H1 (cell line): ENCODE results near the gene PRKACA. TPM values are rescaled to one million over a fixed set of nuclear protein-coding genes. Genes with fewer than 3 reads are reported as not detected.

Experiments
- CTCF ChIA-PET: fragments of 300-600 bp; sonication (Branson Sonifier 250); formaldehyde crosslinking; loops from one replicate; lab custom pipeline; 2021; ENCODE audit not compliant: partially characterized antibody; lab: Charles Lee
- POLR2A ChIA-PET: fragments of 300-600 bp; sonication (Branson Sonifier 250); formaldehyde crosslinking; loops from one replicate; lab custom pipeline; 2021; ENCODE audit warnings: inconsistent platforms; ENCODE audit not compliant: partially characterized antibody; lab: Charles Lee
- DNase-seq, 2 experiments: peaks; one replicate each; pipeline versions ENCODE4 v3.0.0 to v3.0.0-alpha.2; 2010 to 2022; ENCODE audit warnings: low spot score in 2 of 2, low read depth in 1 of 2, mixed read lengths in 1 of 2
- FAIRE-seq: peaks from 2 replicates; lab custom pipeline; 2011; peaks lifted over from hg19 to GRCh38; lab: Jason Lieb, UNC
- H2AFZ ChIP-seq: 2 replicates; pipeline ENCODE4 v1.8.1; 2012; ENCODE audit warnings: low read length, inconsistent platforms
- H2AK5ac ChIP-seq: 2 replicates; pipeline ENCODE4 v1.6.1; 2013; ENCODE audit warnings: low read depth, low read length
- H2BK120ac ChIP-seq: replicated peaks from 2 replicates; pipeline ENCODE3; 2013; ENCODE audit warnings: low read depth, low read length, inconsistent platforms
- H2BK12ac ChIP-seq: 2 replicates; pipeline ENCODE4 v1.6.1; 2013; ENCODE audit warnings: low read depth, low read length
- H2BK15ac ChIP-seq: 2 replicates; pipeline ENCODE4 v1.6.1; 2013; ENCODE audit warnings: low read length
- H2BK20ac ChIP-seq: 2 replicates; pipeline ENCODE4 v1.6.1; 2013; ENCODE audit warnings: low read length
- H2BK5ac ChIP-seq: 2 replicates; pipeline ENCODE4 v1.6.1; 2013; ENCODE audit warnings: low read depth, low read length
- H3K14ac ChIP-seq: 2 replicates; pipeline ENCODE4 v1.6.1; 2013; ENCODE audit warnings: inconsistent platforms; ENCODE audit not compliant: insufficient read length
- H3K18ac ChIP-seq: 2 replicates; pipeline ENCODE4 v1.6.1; 2013; ENCODE audit warnings: low read length; ENCODE audit errors: extremely low read depth
- H3K23ac ChIP-seq: 2 replicates; pipeline ENCODE4 v1.6.1; 2013; ENCODE audit warnings: inconsistent platforms; ENCODE audit not compliant: insufficient read length
- H3K23me2 ChIP-seq: 2 replicates; pipeline ENCODE4 v1.6.1; 2013; ENCODE audit warnings: low read depth, low read length
- H3K27ac ChIP-seq: 2 replicates; pipeline ENCODE4 v1.6.1; 2011; ENCODE audit warnings: low read depth, low read length, inconsistent platforms
- H3K27me3 ChIP-seq, 4 experiments: replicated peaks in 1 of 4; 1 replicate in 1 of 4; 2 replicates in 3 of 4; pipeline versions ENCODE4 v1.6.1 to v1.8.1; 2011 to 2013; ENCODE audit warnings: low read length in 3 of 4, mild to moderate bottlenecking in 3 of 4, inconsistent platforms in 2 of 4, mixed read lengths in 2 of 4, moderate library complexity in 1 of 4; ENCODE audit not compliant: control insufficient read depth in 3 of 4, insufficient read depth in 3 of 4; ENCODE audit errors: extremely low read depth in 1 of 4
- H3K36me3 ChIP-seq, 4 experiments: 2 replicates each; pipeline versions ENCODE4 v1.6.1 to v1.8.1; 2011 to 2013; ENCODE audit warnings: mild to moderate bottlenecking in 4 of 4, low read length in 3 of 4, moderate library complexity in 2 of 4, control low read depth in 1 of 4, inconsistent platforms in 1 of 4; ENCODE audit not compliant: insufficient read depth in 4 of 4, control insufficient read depth in 2 of 4
- H3K4ac ChIP-seq: replicated peaks from 2 replicates; pipeline ENCODE3; 2013; ENCODE audit warnings: low read length, low read depth, mixed read lengths, inconsistent platforms; ENCODE audit not compliant: insufficient read length
- H3K4me1 ChIP-seq, 4 experiments: replicated peaks in 1 of 4; 1 replicate in 1 of 4; 2 replicates in 3 of 4; pipeline versions ENCODE4 v1.6.1 to v1.8.1; 2011 to 2013; ENCODE audit warnings: low read length in 3 of 4, inconsistent platforms in 2 of 4, mixed read lengths in 1 of 4; ENCODE audit not compliant: insufficient read depth in 4 of 4, control insufficient read depth in 3 of 4
- H3K4me2 ChIP-seq, 2 experiments: 2 replicates each; pipeline versions ENCODE4 v1.6.1 to v1.8.1; 2011 to 2013; ENCODE audit warnings: low read depth in 2 of 2, low read length in 2 of 2, control low read depth in 1 of 2, inconsistent platforms in 1 of 2, mild to moderate bottlenecking in 1 of 2; ENCODE audit not compliant: insufficient read depth in 1 of 2
- H3K4me3 ChIP-seq, 4 experiments: fragments of 200-600, 300-600 bp in 1 of 4; sonication (generic), shearing (Covaris generic), sonication (Bioruptor Twin) in 1 of 4; 2 replicates each; pipeline versions ENCODE4 v1.5.1 to v1.8.1; 2011 to 2016; ENCODE audit warnings: low read length in 4 of 4, low read depth in 3 of 4, control low read depth in 2 of 4, inconsistent platforms in 2 of 4, mild to moderate bottlenecking in 2 of 4, mixed read lengths in 1 of 4, moderate library complexity in 1 of 4; ENCODE audit not compliant: insufficient read depth in 2 of 4; ENCODE audit errors: extremely low read depth in 1 of 4
- H3K56ac ChIP-seq: replicated peaks from 2 replicates; pipeline ENCODE3; 2013; ENCODE audit warnings: low read depth, mild to moderate bottlenecking, mixed read lengths, low read length, inconsistent platforms; ENCODE audit not compliant: insufficient read length
- H3K79me1 ChIP-seq: 2 replicates; pipeline ENCODE4 v1.6.1; 2013; ENCODE audit warnings: low read depth, low read length, control low read depth
- H3K79me2 ChIP-seq, 2 experiments: 2 replicates each; pipeline versions ENCODE4 v1.6.1 to v1.8.1; 2012 to 2013; ENCODE audit warnings: low read length in 2 of 2, mild to moderate bottlenecking in 2 of 2, inconsistent platforms in 1 of 2; ENCODE audit not compliant: insufficient read depth in 2 of 2, control insufficient read depth in 1 of 2
- H3K9ac ChIP-seq, 4 experiments: replicated peaks in 1 of 4; 1 replicate in 1 of 4; 2 replicates in 3 of 4; pipeline versions ENCODE4 v1.6.1 to v1.8.1; 2011 to 2013; ENCODE audit warnings: low read depth in 3 of 4, low read length in 3 of 4, control low read depth in 2 of 4, mild to moderate bottlenecking in 2 of 4, moderate library complexity in 2 of 4, inconsistent platforms in 1 of 4; ENCODE audit errors: extremely low read depth in 1 of 4
- H3K9me3 ChIP-seq, 2 experiments: 2 replicates each; pipeline versions ENCODE4 v1.6.1 to v1.8.1; 2012 to 2013; ENCODE audit warnings: mild to moderate bottlenecking in 2 of 2, moderate library complexity in 2 of 2, control low read depth in 1 of 2, inconsistent platforms in 1 of 2, low read depth in 1 of 2, low read length in 1 of 2, mixed read lengths in 1 of 2; ENCODE audit not compliant: insufficient read depth in 2 of 2
- H4K20me1 ChIP-seq, 2 experiments: replicated peaks in 1 of 2; 2 replicates each; pipeline versions ENCODE3 to v1.8.1; 2011 to 2013; ENCODE audit warnings: inconsistent platforms in 2 of 2, low read length in 2 of 2, mild to moderate bottlenecking in 1 of 2; ENCODE audit not compliant: insufficient read depth in 2 of 2, control insufficient read depth in 1 of 2
- H4K5ac ChIP-seq: 2 replicates; pipeline ENCODE4 v1.6.1; 2013; ENCODE audit warnings: low read length, low read depth, mixed read lengths, inconsistent platforms; ENCODE audit not compliant: insufficient read length
- H4K8ac ChIP-seq: 2 replicates; pipeline ENCODE4 v1.8.0; 2013; ENCODE audit warnings: mild to moderate bottlenecking, moderate library complexity, low read length, inconsistent platforms; ENCODE audit not compliant: insufficient read depth; ENCODE audit errors: extremely low read depth
- H4K91ac ChIP-seq: replicated peaks from 2 replicates; pipeline ENCODE3; 2013; ENCODE audit warnings: low read length, mixed read lengths, inconsistent platforms; ENCODE audit not compliant: insufficient read length
- RFX5 ChIP-seq: IDR thresholded peaks from 2 replicates; pipeline ENCODE4 v1.6.1; 2011; ENCODE audit warnings: low read depth, low read length, improper control_type of control experiment, borderline replicate concordance
- TBP ChIP-seq: IDR thresholded peaks from 2 replicates; pipeline ENCODE4 v1.6.1; 2011; ENCODE audit warnings: low read depth, low read length, improper control_type of control experiment
- WGBS, 2 experiments: shearing (Covaris generic) in 1 of 2; methylation state at CpG; one replicate each; pipeline versions ENCODE4 v1.1.6 to v1.1.7; 2013 to 2015; ENCODE audit warnings: low lambda C conversion rate in 2 of 2, mixed read lengths in 2 of 2, inconsistent platforms in 1 of 2, low coverage in 1 of 2, missing lambda C conversion rate in 1 of 2; ENCODE audit not compliant: insufficient replicate concordance in 2 of 2, insufficient coverage in 1 of 2, insufficient read length in 1 of 2; ENCODE audit errors: extremely low coverage in 1 of 2, missing lambda C conversion rate in 1 of 2; 5-methylcytosine and 5-hydroxymethylcytosine counted together
- polyA plus RNA-seq, 7 experiments: library from polyadenylated mRNA; depleted of rRNA in 3 of 7; stranded (reverse) in 5 of 7; unstranded in 2 of 7; fragments of >200 nt in 5 of 7; fragments of 200-250 nt in 2 of 7; gene quantifications; 1 replicate in 5 of 7; 2 replicates in 1 of 7; 4 replicates in 1 of 7; pipeline versions ENCODE4 v1.2.1 to v1.2.3, GENCODE V29; 2011 to 2013; ENCODE audit warnings: missing spikeins in 2 of 7, mixed read lengths in 2 of 7
- total RNA-seq: library from RNA; stranded (reverse); fragmentation: NEBNext Ultra II Directional; extraction: Animal tissue kit (Norgen Biotek cat#: 25700); gene quantifications from 2 replicates; pipeline ENCODE4 v1.2.1, GENCODE V29; 2021
- TF ChIP-seq, protein P1 (sequence below): IDR thresholded peaks from 2 replicates; pipeline ENCODE4 v1.6.1; 2012; ENCODE audit warnings: low read length, inconsistent platforms

PRKACA gene
- total and polyA plus RNA-seq, 2 of the 8 experiments (the other 6 are each of a cell fraction or from before 2014, with no cell fraction given), result 14.2 to 48.2 TPM

DNA sequence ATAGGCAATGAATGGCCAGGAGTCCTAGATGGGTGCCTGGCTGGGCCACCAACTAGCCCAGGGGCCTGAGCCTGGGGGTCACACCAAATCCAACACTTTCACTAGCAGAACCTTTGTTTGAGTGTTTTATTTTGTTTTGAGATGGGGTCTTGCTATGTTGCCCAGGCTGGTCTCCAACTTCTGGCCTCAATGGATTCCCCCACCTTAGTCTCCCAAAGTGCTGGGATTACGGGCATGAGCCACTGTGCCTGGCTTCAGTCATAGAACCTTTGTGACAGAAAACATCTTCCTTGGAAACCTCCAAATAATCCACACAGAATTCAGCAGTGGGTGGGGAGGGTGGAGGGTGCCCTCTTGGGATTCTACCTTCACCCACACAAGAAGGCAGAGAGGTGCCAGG is 6.1 kb downstream of the PRKACA start:
- H3K4me2 ChIP-seq, result peak overlapping the region in 1 of 2 experiments; percentile 11; a peak in 1 of 4 replicates
- ChIA-PET CTCF (interaction anchor here (0.9 to 11.3 kb wide), 7 partner anchors 8 to 65 kb away, joined by 3 to 105 read pairs (median 7); no protein-coding TSS in a partner anchor), POLR2A (interaction anchor here (2.6 kb wide), 1 partner anchor 10 kb away, joined by 6 read pairs; no protein-coding TSS in a partner anchor)
- 0 out of 2 replicates have a peak overlapping the region, but pooled peaks have one; percentile 98 for H2BK12ac ChIP-seq
- H3K4me1 ChIP-seq, result peaks cover 9 to 22% (median 13%) of the 10 kb centered on the region in 4 experiments
- no peak overlapping the region for H2AFZ ChIP-seq
- peaks cover 4 to 10% of the 10 kb centered on the region in 2 experiments for H4K20me1 ChIP-seq
- H3K9me3 ChIP-seq, result no peaks in the 10 kb centered on the region
- peak overlapping the region; percentile 48 for H3K4ac ChIP-seq
- no peak overlapping the region for H3K56ac ChIP-seq
- no peak overlapping the region for H2BK15ac ChIP-seq
- H3K4me3 ChIP-seq, result no peak overlapping the region
- H3K27ac ChIP-seq, result no peak overlapping the region
- 0 out of 4 replicates have a peak, but pooled peaks cover 0 to 3% of the 10 kb centered on the region in 2 experiments for H3K79me2 ChIP-seq
- no peak for FAIRE-seq
- H4K91ac ChIP-seq, result no peak overlapping the region
- no peak overlapping the region for H3K9ac ChIP-seq
- H3K23me2 ChIP-seq, result no peaks in the 10 kb centered on the region
- H3K18ac ChIP-seq, result no peak overlapping the region
- H2BK20ac ChIP-seq, result no peak overlapping the region
- DNase-seq, result no peak
- peaks cover 4% of the 10 kb centered on the region for H3K79me1 ChIP-seq
- no peak overlapping the region for H2BK120ac ChIP-seq
- no peaks in the 10 kb centered on the region for H3K36me3 ChIP-seq
- 100% methylated on average over 1 of the region's 1 CpG; no CpG with 5 or more reads in 1 of the 2 experiments for WGBS, 2 experiments
- H4K8ac ChIP-seq, result no peak overlapping the region
- H3K14ac ChIP-seq, result no peak overlapping the region
- H2AK5ac ChIP-seq, result no peak overlapping the region
- no peak overlapping the region for H2BK5ac ChIP-seq
- H3K27me3 ChIP-seq, result no peaks in the 10 kb centered on the region; a peak in 2 of 7 replicates
- H3K23ac ChIP-seq, result no peak overlapping the region
- TF ChIP-seq, protein P1, sequence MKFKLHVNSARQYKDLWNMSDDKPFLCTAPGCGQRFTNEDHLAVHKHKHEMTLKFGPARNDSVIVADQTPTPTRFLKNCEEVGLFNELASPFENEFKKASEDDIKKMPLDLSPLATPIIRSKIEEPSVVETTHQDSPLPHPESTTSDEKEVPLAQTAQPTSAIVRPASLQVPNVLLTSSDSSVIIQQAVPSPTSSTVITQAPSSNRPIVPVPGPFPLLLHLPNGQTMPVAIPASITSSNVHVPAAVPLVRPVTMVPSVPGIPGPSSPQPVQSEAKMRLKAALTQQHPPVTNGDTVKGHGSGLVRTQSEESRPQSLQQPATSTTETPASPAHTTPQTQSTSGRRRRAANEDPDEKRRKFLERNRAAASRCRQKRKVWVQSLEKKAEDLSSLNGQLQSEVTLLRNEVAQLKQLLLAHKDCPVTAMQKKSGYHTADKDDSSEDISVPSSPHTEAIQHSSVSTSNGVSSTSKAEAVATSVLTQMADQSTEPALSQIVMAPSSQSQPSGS, result no peak
- no peak for TF ChIP-seq RFX5
- TF ChIP-seq TBP, result no peak
- TF ChIP-seq, all 59 proteins: peak for 0
- H4K5ac ChIP-seq, result no peak overlapping the region
